PC-3 (cell line): ENCODE measurements around the gene RGS14. TPM values are rescaled to one million over a fixed set of nuclear protein-coding genes. Genes with fewer than 3 reads are reported as not detected.

ENCODE experiments used
- ATAC-seq: fragments of 200-7000 bp; cut with Tn5 transposase; 2 replicates; pipeline ENCODE4 v1.9.1; 2020; ENCODE audit warnings: mild to moderate bottlenecking, moderate library complexity
- BruUV-seq: library from RNA; stranded (reverse); fragments of 400-500 nt; replicated peaks from 2 replicates; lab custom pipeline; 2021; lab: Mats Ljungman, UMichigan
- CTCF ChIA-PET: fragments of 300-600 bp; sonication (Branson Sonifier 250); formaldehyde crosslinking; loops from one replicate; lab custom pipeline; 2022; ENCODE audit warnings: antibody characterized with exemption; lab: Charles Lee
- POLR2A ChIA-PET: fragments of 300-600 bp; sonication (Branson Sonifier 250); formaldehyde crosslinking; loops from one replicate; lab custom pipeline; 2022; ENCODE audit warnings: antibody characterized with exemption; ENCODE audit not compliant: unreplicated experiment; lab: Charles Lee
- DNase-seq: peaks from one replicate; pipeline ENCODE4 v3.0.0-alpha.2; 2015
- H2AFZ ChIP-seq: fragments of 300-600 bp; sonication (generic); 2 replicates; pipeline ENCODE4 v1.6.0; 2016; ENCODE audit warnings: antibody characterized with exemption, low read length
- H3F3A ChIP-seq: fragments of 300-600 bp; sonication (generic); one replicate; pipeline ENCODE4 v1.6.0; 2017; ENCODE audit warnings: antibody characterized with exemption, low read length, control low read depth, mild to moderate bottlenecking; ENCODE audit not compliant: unreplicated experiment
- H3K27ac ChIP-seq: fragments of 300-600 bp; sonication (generic); 2 replicates; pipeline ENCODE4 v1.5.1; 2016; ENCODE audit warnings: mild to moderate bottlenecking, low read length
- H3K27me3 ChIP-seq: fragments of 300-600 bp; sonication (generic); 2 replicates; pipeline ENCODE4 v1.6.1; 2016; ENCODE audit warnings: low read length, mixed read lengths
- H3K36me3 ChIP-seq: fragments of 300-600 bp; sonication (generic); 2 replicates; pipeline ENCODE4 v1.6.1; 2016; ENCODE audit warnings: low read depth, mixed run types, low read length, mixed read lengths
- H3K4me1 ChIP-seq: fragments of 300-600 bp; sonication (generic); 2 replicates; pipeline ENCODE4 v1.5.1; 2016; ENCODE audit warnings: low read length; ENCODE audit not compliant: insufficient read depth
- H3K4me2 ChIP-seq: fragments of 300-600 bp; sonication (generic); 2 replicates; pipeline ENCODE4 v1.6.0; 2016; ENCODE audit warnings: low read length
- H3K4me3 ChIP-seq: fragments of 300-600 bp; sonication (generic); 2 replicates; pipeline ENCODE4 v1.5.1; 2016; ENCODE audit warnings: mild to moderate bottlenecking, low read length, mixed read lengths
- H3K79me2 ChIP-seq: fragments of 300-600 bp; sonication (generic); 2 replicates; pipeline ENCODE4 v1.6.1; 2017; ENCODE audit warnings: low read length, mixed read lengths
- H3K9ac ChIP-seq: fragments of 300-600 bp; sonication (generic); 2 replicates; pipeline ENCODE4 v1.6.0; 2016; ENCODE audit warnings: mild to moderate bottlenecking, low read length
- H3K9me2 ChIP-seq: fragments of 300-600 bp; sonication (generic); replicated peaks from 2 replicates; pipeline ENCODE4 v1.6.1; 2016; ENCODE audit warnings: mixed run types, low read length, mixed read lengths
- H3K9me3 ChIP-seq: fragments of 300-600 bp; sonication (generic); 2 replicates; pipeline ENCODE4 v1.6.1; 2016; ENCODE audit warnings: low read length, mixed read lengths
- H4K20me1 ChIP-seq: fragments of 300-600 bp; sonication (generic); 2 replicates; pipeline ENCODE4 v1.6.1; 2016; ENCODE audit warnings: low read length, mixed read lengths
- CTCF ChIP-seq: fragments of 300-600 bp; sonication (generic); conservative IDR thresholded peaks from 2 replicates; pipeline ENCODE4 v1.5.1; 2017; ENCODE audit warnings: antibody characterized with exemption, low read depth, mild to moderate bottlenecking, low read length
- EZH2 ChIP-seq: fragments of 300-600 bp; sonication (generic); IDR thresholded peaks from one replicate; pipeline ENCODE4 v1.6.1; 2017; ENCODE audit warnings: antibody characterized with exemption, mild to moderate bottlenecking, low read length; ENCODE audit not compliant: unreplicated experiment
- EZH2phosphoT487 ChIP-seq: fragments of 300-600 bp; sonication (generic); IDR thresholded peaks from 2 replicates; pipeline ENCODE4 v1.6.1; 2018; ENCODE audit warnings: mild to moderate bottlenecking, antibody characterized with exemption, low read length, borderline replicate concordance
- intact Hi-C: fragments of 100-400 bp; cut with micrococcal nuclease; formaldehyde crosslinking; loops from 2 replicates; pipeline ENCODE4 v1.9.0; 2023
- total RNA-seq: library from RNA; depleted of rRNA; stranded (reverse); fragments of >200 nt; gene quantifications from 2 replicates; pipeline ENCODE4 v1.2.3, GENCODE V29; 2014

The RGS14 gene
- total RNA-seq, 1 experiment from 2014 or later = 32.3 TPM

GRCh38 chr5:177365845-177366527 is 8.3 kb downstream of the RGS14 start:
- Histone ChIP-seq H3K36me3 (no peaks in the 10 kb centered on the region), H3K27me3 (no peaks in the 10 kb centered on the region), H3K4me2 (no peak overlapping the region), H3K4me3 (no peak overlapping the region), H3K9me3 (no peaks in the 10 kb centered on the region), H3K9ac (no peak overlapping the region), H4K20me1 (no peaks in the 10 kb centered on the region), H2AFZ (no peak overlapping the region), H3K79me2 (no peaks in the 10 kb centered on the region), H3K9me2 (no peaks in the 10 kb centered on the region), H3K4me1 (peaks cover 11% of the 10 kb centered on the region; the same call in 1 of the 2 replicates), H3F3A (no peaks in the 10 kb centered on the region), H3K27ac (no peak overlapping the region)
- ChIA-PET CTCF (no interaction called here), POLR2A (no interaction called here)
- BruUV-seq = no TSS peak
- DNase-seq (no peak), ATAC-seq (no peak)
- intact Hi-C loops = no loop called here
- no peak for TF ChIP-seq EZH2phosphoT487
- no peak for TF ChIP-seq CTCF
- no peak for TF ChIP-seq EZH2

DNA sequence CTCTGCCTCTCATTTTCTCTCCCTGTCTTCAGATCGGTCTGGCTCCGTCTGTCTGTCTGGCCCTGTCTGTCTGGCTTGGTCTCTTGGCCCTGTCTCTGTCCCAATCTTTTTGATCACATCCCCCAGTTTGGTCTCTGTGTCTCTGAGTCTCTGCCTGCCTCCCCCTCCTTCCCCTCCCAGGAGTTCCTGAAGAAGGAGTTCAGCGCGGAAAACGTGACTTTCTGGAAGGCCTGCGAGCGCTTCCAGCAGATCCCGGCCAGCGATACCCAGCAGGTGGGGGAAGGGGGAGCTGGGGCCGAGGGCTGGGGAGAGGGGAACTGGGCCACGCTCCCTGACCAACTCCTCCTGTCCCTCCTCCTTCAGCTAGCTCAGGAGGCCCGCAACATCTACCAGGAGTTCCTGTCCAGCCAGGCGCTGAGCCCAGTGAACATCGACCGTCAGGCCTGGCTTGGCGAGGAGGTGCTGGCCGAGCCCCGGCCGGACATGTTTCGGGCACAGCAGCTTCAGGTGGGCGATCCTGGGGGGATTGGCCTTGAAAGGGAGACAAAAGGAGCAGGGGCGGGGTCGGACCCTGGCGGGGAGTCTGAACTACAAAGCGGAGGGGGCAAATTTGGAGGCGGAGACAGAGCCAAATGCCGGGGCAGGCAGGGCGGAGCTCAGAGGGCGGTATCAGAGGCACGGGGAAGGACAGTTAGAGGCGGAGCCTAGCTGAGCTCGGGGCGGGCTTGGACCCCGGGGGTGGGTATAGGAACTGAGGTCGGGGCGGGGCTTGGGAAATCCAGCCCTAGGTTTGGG is 9.0 kb downstream of the RGS14 start:
- H3K4me1 ChIP-seq = peaks cover 17% of the 10 kb centered on the region
- ATAC-seq (no peak), DNase-seq (no peak)
- H3K36me3 ChIP-seq = no peaks in the 10 kb centered on the region
- H2AFZ ChIP-seq = no peak overlapping the region
- H3K27ac ChIP-seq = no peak overlapping the region
- no peaks in the 10 kb centered on the region for H3K9me3 ChIP-seq
- no TSS peak for BruUV-seq
- H3K27me3 ChIP-seq = no peaks in the 10 kb centered on the region
- H3K9ac ChIP-seq = no peak overlapping the region
- H3K9me2 ChIP-seq = no peaks in the 10 kb centered on the region
- CTCF ChIA-PET = no interaction called here
- no peaks in the 10 kb centered on the region for H3F3A ChIP-seq
- no peak overlapping the region for H3K4me3 ChIP-seq
- H3K79me2 ChIP-seq = no peaks in the 10 kb centered on the region
- POLR2A ChIA-PET = no interaction called here
- no peak for TF ChIP-seq EZH2phosphoT487
- TF ChIP-seq CTCF = no peak
- no peak for TF ChIP-seq EZH2
- no peaks in the 10 kb centered on the region for H4K20me1 ChIP-seq
- no peak overlapping the region for H3K4me2 ChIP-seq
- intact Hi-C loops = no loop called here

DNA sequence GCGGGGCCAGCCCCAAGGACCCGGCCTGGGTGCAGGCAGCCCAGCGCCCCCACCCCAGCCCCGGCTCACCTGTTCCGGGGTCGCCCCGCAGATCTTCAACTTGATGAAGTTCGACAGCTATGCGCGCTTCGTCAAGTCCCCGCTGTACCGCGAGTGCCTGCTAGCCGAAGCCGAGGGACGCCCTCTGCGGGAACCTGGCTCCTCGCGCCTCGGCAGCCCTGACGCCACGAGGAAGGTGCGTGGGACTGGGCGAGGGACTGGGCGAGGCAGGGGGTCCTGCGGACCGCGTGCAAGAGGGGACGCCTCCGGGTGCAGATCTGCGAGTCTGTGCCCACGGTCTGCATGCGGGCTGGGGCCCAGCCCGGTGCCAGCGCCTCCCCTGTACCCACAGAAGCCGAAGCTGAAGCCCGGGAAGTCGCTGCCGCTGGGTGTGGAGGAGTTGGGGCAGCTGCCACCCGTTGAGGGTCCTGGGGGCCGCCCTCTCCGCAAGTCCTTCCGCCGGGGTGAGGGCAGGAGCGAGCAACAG is 9.7 kb downstream of the RGS14 start:
- Histone ChIP-seq H3K79me2 (no peaks in the 10 kb centered on the region), H3K9me2 (no peaks in the 10 kb centered on the region), H3K9me3 (no peaks in the 10 kb centered on the region), H3K4me2 (no peak overlapping the region), H3K27me3 (no peaks in the 10 kb centered on the region), H3K27ac (no peak overlapping the region), H3F3A (no peaks in the 10 kb centered on the region), H2AFZ (no peak overlapping the region), H4K20me1 (no peaks in the 10 kb centered on the region), H3K9ac (no peak overlapping the region), H3K36me3 (no peaks in the 10 kb centered on the region), H3K4me1 (peaks cover 17% of the 10 kb centered on the region), H3K4me3 (no peak overlapping the region)
- ChIA-PET CTCF (no interaction called here), POLR2A (no interaction called here)
- intact Hi-C loops = no loop called here
- ATAC-seq (no peak), DNase-seq (no peak)
- no TSS peak for BruUV-seq
- no peak for TF ChIP-seq CTCF
